ENCODE results near the gene NQO1. TPM values are rescaled to one million over a fixed set of nuclear protein-coding genes. Genes with fewer than 3 reads are reported as not detected.

Gene NQO1
- total and polyA plus RNA-seq, 2 of the 13 experiments (the other 11 are each of a cell fraction or from before 2014, with no cell fraction given), result 464 to 1,060 TPM

DNA sequence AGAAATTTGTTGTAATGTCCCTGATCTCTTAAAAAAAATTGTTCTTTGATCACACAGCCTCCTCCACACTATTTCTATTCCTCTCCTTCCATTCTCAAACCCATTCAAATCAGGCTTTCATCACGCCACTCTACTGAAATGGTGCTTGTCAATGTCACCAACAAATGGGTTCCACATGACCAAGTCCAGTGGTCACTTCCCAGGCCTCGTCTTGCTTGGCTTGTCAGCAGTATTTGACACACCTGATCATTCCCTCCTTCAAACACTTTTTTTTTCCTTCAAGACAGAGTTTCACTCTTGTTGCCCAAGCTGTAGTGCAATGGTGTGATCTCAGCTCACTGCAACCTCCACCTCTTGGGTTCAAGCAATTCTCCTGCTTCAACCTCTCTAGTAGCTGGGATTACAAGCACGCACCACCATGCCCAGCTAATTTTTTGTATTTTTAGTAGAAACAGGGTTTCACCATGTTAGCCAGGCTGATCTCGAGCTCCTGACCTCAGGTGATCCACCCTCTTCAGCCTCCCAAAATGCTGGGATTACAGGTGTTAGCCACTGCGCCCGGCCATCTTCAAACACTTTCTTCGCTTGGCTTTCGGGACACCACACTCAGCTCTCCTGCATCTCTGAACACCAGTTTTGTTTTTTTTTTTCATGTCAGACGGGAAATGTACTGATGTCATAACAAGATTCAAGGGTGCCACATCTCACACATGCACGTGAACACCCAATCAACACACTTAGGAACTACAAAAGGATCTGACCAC, 18.3 kb downstream of the NQO1 start (continued):
- TF ChIP-seq LCORL (IDR thresholded peaks at IDR 0.05) (no peak), LCORL (CRISPR knock-in tag; IDR thresholded peaks at IDR 0.05) (no peak), ZNF468 (CRISPR knock-in tag; IDR thresholded peaks at IDR 0.05) (no peak), MTA1 (CRISPR knock-in tag; IDR thresholded peaks at IDR 0.05; ENCODE audit: borderline replicate concordance) (no peak), ZNF775 (CRISPR knock-in tag; IDR thresholded peaks at IDR 0.05; ENCODE audit: borderline replicate concordance) (no peak), RAD51 (IDR thresholded peaks at IDR 0.05; ENCODE audit: borderline replicate concordance) (no peak), REXO4 (CRISPR knock-in tag; IDR thresholded peaks at IDR 0.05; ENCODE audit: borderline replicate concordance) (no peak), RBM22 (optimal IDR thresholded peaks at IDR 0.05; ENCODE audit: low read length) (peak; percentile 13)
- TF ChIP-seq, protein P1, sequence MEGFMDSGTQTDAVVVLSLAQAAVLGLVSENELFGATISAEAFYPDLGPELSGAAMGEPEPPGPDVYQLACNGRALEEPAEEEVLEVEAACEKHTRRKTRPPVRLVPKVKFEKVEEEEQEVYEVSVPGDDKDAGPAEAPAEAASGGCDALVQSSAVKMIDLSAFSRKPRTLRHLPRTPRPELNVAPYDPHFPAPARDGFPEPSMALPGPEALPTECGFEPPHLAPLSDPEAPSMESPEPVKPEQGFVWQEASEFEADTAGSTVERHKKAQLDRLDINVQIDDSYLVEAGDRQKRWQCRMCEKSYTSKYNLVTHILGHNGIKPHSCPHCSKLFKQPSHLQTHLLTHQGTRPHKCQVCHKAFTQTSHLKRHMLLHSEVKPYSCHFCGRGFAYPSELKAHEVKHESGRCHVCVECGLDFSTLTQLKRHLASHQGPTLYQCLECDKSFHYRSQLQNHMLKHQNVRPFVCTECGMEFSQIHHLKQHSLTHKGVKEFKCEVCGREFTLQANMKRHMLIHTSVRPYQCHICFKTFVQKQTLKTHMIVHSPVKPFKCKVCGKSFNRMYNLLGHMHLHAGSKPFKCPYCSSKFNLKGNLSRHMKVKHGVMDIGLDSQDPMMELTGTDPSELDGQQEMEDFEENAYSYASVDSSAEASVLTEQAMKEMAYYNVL (CRISPR knock-in tag; IDR thresholded peaks at IDR 0.05; ENCODE audit: borderline replicate concordance), result no peak
- TF ChIP-seq, protein P2, sequence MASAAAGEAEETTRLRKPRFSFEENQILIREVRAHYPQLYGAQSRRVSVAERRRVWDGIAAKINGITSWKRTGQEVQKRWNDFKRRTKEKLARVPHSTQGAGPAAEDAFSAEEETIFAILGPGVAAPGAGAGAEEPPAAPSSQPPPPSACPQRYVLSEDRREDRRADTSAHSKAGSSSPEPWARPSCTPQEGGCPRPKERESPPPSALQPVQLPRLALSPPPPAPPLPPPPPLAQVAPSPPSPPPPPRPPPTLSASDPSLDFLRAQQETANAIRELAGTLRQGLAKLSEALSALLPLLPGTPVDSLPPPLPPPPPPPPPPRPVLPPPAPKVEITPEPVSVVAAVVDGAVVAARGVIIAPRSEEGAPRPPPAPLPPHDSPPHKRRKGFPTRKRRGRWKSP (CRISPR knock-in tag; IDR thresholded peaks at IDR 0.05), result no peak
- TF ChIP-seq, protein P3, sequence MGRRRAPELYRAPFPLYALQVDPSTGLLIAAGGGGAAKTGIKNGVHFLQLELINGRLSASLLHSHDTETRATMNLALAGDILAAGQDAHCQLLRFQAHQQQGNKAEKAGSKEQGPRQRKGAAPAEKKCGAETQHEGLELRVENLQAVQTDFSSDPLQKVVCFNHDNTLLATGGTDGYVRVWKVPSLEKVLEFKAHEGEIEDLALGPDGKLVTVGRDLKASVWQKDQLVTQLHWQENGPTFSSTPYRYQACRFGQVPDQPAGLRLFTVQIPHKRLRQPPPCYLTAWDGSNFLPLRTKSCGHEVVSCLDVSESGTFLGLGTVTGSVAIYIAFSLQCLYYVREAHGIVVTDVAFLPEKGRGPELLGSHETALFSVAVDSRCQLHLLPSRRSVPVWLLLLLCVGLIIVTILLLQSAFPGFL (CRISPR knock-in tag; IDR thresholded peaks at IDR 0.05), result no peak
- TF ChIP-seq, protein P4, sequence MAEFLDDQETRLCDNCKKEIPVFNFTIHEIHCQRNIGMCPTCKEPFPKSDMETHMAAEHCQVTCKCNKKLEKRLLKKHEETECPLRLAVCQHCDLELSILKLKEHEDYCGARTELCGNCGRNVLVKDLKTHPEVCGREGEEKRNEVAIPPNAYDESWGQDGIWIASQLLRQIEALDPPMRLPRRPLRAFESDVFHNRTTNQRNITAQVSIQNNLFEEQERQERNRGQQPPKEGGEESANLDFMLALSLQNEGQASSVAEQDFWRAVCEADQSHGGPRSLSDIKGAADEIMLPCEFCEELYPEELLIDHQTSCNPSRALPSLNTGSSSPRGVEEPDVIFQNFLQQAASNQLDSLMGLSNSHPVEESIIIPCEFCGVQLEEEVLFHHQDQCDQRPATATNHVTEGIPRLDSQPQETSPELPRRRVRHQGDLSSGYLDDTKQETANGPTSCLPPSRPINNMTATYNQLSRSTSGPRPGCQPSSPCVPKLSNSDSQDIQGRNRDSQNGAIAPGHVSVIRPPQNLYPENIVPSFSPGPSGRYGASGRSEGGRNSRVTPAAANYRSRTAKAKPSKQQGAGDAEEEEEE (CRISPR knock-in tag; IDR thresholded peaks at IDR 0.05; ENCODE audit: borderline replicate concordance), result no peak
- TF ChIP-seq, protein P5, sequence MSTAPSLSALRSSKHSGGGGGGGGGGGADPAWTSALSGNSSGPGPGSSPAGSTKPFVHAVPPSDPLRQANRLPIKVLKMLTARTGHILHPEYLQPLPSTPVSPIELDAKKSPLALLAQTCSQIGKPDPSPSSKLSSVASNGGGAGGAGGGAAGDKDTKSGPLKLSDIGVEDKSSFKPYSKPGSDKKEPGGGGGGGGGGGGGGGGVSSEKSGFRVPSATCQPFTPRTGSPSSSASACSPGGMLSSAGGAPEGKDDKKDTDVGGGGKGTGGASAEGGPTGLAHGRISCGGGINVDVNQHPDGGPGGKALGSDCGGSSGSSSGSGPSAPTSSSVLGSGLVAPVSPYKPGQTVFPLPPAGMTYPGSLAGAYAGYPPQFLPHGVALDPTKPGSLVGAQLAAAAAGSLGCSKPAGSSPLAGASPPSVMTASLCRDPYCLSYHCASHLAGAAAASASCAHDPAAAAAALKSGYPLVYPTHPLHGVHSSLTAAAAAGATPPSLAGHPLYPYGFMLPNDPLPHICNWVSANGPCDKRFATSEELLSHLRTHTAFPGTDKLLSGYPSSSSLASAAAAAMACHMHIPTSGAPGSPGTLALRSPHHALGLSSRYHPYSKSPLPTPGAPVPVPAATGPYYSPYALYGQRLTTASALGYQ (CRISPR knock-in tag; IDR thresholded peaks at IDR 0.05), result no peak
- TF ChIP-seq, protein P6, sequence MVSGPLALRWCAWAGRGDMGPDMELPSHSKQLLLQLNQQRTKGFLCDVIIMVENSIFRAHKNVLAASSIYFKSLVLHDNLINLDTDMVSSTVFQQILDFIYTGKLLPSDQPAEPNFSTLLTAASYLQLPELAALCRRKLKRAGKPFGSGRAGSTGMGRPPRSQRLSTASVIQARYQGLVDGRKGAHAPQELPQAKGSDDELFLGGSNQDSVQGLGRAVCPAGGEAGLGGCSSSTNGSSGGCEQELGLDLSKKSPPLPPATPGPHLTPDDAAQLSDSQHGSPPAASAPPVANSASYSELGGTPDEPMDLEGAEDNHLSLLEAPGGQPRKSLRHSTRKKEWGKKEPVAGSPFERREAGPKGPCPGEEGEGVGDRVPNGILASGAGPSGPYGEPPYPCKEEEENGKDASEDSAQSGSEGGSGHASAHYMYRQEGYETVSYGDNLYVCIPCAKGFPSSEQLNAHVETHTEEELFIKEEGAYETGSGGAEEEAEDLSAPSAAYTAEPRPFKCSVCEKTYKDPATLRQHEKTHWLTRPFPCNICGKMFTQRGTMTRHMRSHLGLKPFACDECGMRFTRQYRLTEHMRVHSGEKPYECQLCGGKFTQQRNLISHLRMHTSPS (CRISPR knock-in tag; IDR thresholded peaks at IDR 0.05; ENCODE audit: low read depth), result no peak

Data from HepG2 (cell line).